H9 (cell line): ENCODE results near the gene RABGEF1. TPM values are rescaled to one million over a fixed set of nuclear protein-coding genes. Genes with fewer than 3 reads are reported as not detected.

Experiments used
- DNase-seq: peaks from one replicate; pipeline ENCODE4 v3.0.0-alpha.2; 2017
- H2AFZ ChIP-seq: one replicate; pipeline ENCODE4 v1.6.1; 2013; ENCODE audit warnings: mild to moderate bottlenecking, low read length, control low read depth, moderate library complexity
- H2AK5ac ChIP-seq: 2 replicates; pipeline ENCODE4 v1.6.1; 2013; ENCODE audit warnings: low read length, control low read depth, mixed read lengths; ENCODE audit not compliant: insufficient read length
- H2BK120ac ChIP-seq: one replicate; pipeline ENCODE4 v1.6.1; 2013; ENCODE audit warnings: low read depth, mild to moderate bottlenecking, low read length, control low read depth, inconsistent platforms; ENCODE audit not compliant: poor library complexity, severe bottlenecking
- H2BK12ac ChIP-seq: 2 replicates; pipeline ENCODE4 v1.6.1; 2013; ENCODE audit warnings: low read length, control low read depth, mixed read lengths, low read depth; ENCODE audit not compliant: insufficient read length
- H2BK15ac ChIP-seq: 2 replicates; pipeline ENCODE4 v1.6.1; 2013; ENCODE audit warnings: low read depth, low read length, control low read depth
- H2BK20ac ChIP-seq: one replicate; pipeline ENCODE4 v1.6.1; 2013; ENCODE audit warnings: low read depth, mild to moderate bottlenecking, low read length, control low read depth, inconsistent platforms; ENCODE audit not compliant: poor library complexity, severe bottlenecking
- H2BK5ac ChIP-seq: 2 replicates; pipeline ENCODE4 v1.6.1; 2013; ENCODE audit warnings: low read length, control low read depth, mixed read lengths; ENCODE audit not compliant: insufficient read length
- H3K14ac ChIP-seq: 2 replicates; pipeline ENCODE4 v1.6.1; 2013; ENCODE audit warnings: low read length, control low read depth; ENCODE audit not compliant: insufficient read depth
- H3K18ac ChIP-seq: 2 replicates; pipeline ENCODE4 v1.6.1; 2013; ENCODE audit warnings: low read depth, mild to moderate bottlenecking, mixed read lengths, low read length, control low read depth; ENCODE audit not compliant: insufficient read length
- H3K23ac ChIP-seq: 2 replicates; pipeline ENCODE4 v1.6.1; 2013; ENCODE audit warnings: low read length, control low read depth, mixed read lengths, low read depth; ENCODE audit not compliant: insufficient read length
- H3K23me2 ChIP-seq: 2 replicates; pipeline ENCODE4 v1.6.1; 2013; ENCODE audit warnings: low read depth, mild to moderate bottlenecking, mixed read lengths, low read length, control low read depth; ENCODE audit not compliant: insufficient read length, poor library complexity, severe bottlenecking
- H3K27ac ChIP-seq: 2 replicates; pipeline ENCODE4 v1.5.1; 2013; ENCODE audit warnings: low read length, control low read depth, mixed read lengths, low read depth; ENCODE audit not compliant: insufficient read length
- H3K27me3 ChIP-seq: 2 replicates; pipeline ENCODE4 v1.6.1; 2013; ENCODE audit warnings: low read length, control low read depth, inconsistent platforms; ENCODE audit not compliant: insufficient read depth
- H3K4ac ChIP-seq: 2 replicates; pipeline ENCODE4 v1.6.1; 2013; ENCODE audit warnings: low read depth, mild to moderate bottlenecking, control low read depth, inconsistent platforms, low read length, moderate library complexity
- H3K4me1 ChIP-seq: 2 replicates; pipeline ENCODE4 v1.6.1; 2013; ENCODE audit warnings: low read length, control low read depth, inconsistent platforms; ENCODE audit not compliant: insufficient read depth
- H3K4me2 ChIP-seq: 2 replicates; pipeline ENCODE4 v1.6.1; 2013; ENCODE audit warnings: low read length, control low read depth, mixed read lengths; ENCODE audit not compliant: insufficient read length, insufficient read depth
- H3K56ac ChIP-seq: 2 replicates; pipeline ENCODE4 v1.6.1; 2013; ENCODE audit warnings: low read depth, mild to moderate bottlenecking, mixed read lengths, low read length, control low read depth; ENCODE audit not compliant: insufficient read length
- H3K79me1 ChIP-seq: 2 replicates; pipeline ENCODE4 v1.6.1; 2013; ENCODE audit warnings: low read depth, mild to moderate bottlenecking, moderate library complexity, low read length, control low read depth, inconsistent platforms; ENCODE audit not compliant: insufficient read depth, poor library complexity, severe bottlenecking
- H3K79me2 ChIP-seq: 2 replicates; pipeline ENCODE4 v1.6.1; 2013; ENCODE audit warnings: low read length, control low read depth, inconsistent platforms; ENCODE audit not compliant: insufficient read depth
- H3K9ac ChIP-seq: 2 replicates; pipeline ENCODE4 v1.6.1; 2013; ENCODE audit warnings: low read length, control low read depth, mixed read lengths; ENCODE audit not compliant: insufficient read length; ENCODE audit errors: extremely low read depth
- H3K9me3 ChIP-seq: one replicate; pipeline ENCODE4 v1.6.1; 2013; ENCODE audit warnings: low read depth, low read length, inconsistent platforms; ENCODE audit not compliant: control insufficient read depth
- H3T11ph ChIP-seq: one replicate; pipeline ENCODE4 v1.6.1; 2013; ENCODE audit warnings: mild to moderate bottlenecking, low read length, control low read depth, inconsistent platforms
- H4K20me1 ChIP-seq: one replicate; pipeline ENCODE4 v1.6.1; 2013; ENCODE audit not compliant: control insufficient read depth, insufficient read length, insufficient read depth
- H4K5ac ChIP-seq: 2 replicates; pipeline ENCODE4 v1.6.1; 2013; ENCODE audit warnings: low read depth, mild to moderate bottlenecking, mixed read lengths, low read length, control low read depth; ENCODE audit not compliant: insufficient read length
- H4K8ac ChIP-seq: replicated peaks from 2 replicates; pipeline ENCODE4 v1.6.1; 2013; ENCODE audit warnings: low read length, control low read depth, mixed read lengths, low read depth; ENCODE audit not compliant: insufficient read length
- H4K91ac ChIP-seq: 2 replicates; pipeline ENCODE4 v1.6.1; 2013; ENCODE audit warnings: low read depth, mild to moderate bottlenecking, moderate library complexity, mixed read lengths, low read length, control low read depth; ENCODE audit not compliant: insufficient read length
- H3K27ac Mint-ChIP-seq, 3 experiments: 2 replicates in 2 of 3; 3 replicates in 1 of 3; pipeline ENCODE4 v1.8.0; 2020 to 2021; ENCODE audit warnings: mixed read lengths in 3 of 3, mild to moderate bottlenecking in 1 of 3, moderate library complexity in 1 of 3
- H3K27me3 Mint-ChIP-seq: 2 replicates; pipeline ENCODE4 v1.8.0; 2021; ENCODE audit warnings: low read depth, mild to moderate bottlenecking, moderate library complexity, mixed read lengths
- H3K36me3 Mint-ChIP-seq, 3 experiments: 2 replicates in 2 of 3; 3 replicates in 1 of 3; pipeline ENCODE4 v1.8.0; 2020 to 2021; ENCODE audit warnings: low read depth in 3 of 3, mixed read lengths in 3 of 3; ENCODE audit not compliant: insufficient read depth in 1 of 3
- H3K4me1 Mint-ChIP-seq, 2 experiments: 2 replicates each; pipeline ENCODE4 v1.8.0; 2020; ENCODE audit warnings: mixed read lengths in 2 of 2
- H3K4me3 Mint-ChIP-seq, 2 experiments: 2 replicates in 1 of 2; 3 replicates in 1 of 2; pipeline ENCODE4 v1.8.0; 2020 to 2021; ENCODE audit warnings: mild to moderate bottlenecking in 2 of 2, mixed read lengths in 2 of 2, moderate library complexity in 1 of 2
- H3K9me3 Mint-ChIP-seq, 2 experiments: 2 replicates in 1 of 2; 3 replicates in 1 of 2; pipeline ENCODE4 v1.8.0; 2020; ENCODE audit warnings: mild to moderate bottlenecking in 2 of 2, mixed read lengths in 2 of 2, moderate library complexity in 1 of 2
- CTCF ChIP-seq: fragments of 200-600 bp; sonication (generic); conservative IDR thresholded peaks from 3 replicates; pipeline ENCODE4 v1.8.0; 2021; ENCODE audit warnings: antibody characterized with exemption, mild to moderate bottlenecking
- WGBS: extraction: QIAGEN DNeasy Blood & Tissue Kit; methylation state at CpG from one replicate; pipeline ENCODE4 v1.1.7; 2013; ENCODE audit warnings: missing lambda C conversion rate, low lambda C conversion rate, mixed read lengths; ENCODE audit not compliant: insufficient read length; ENCODE audit errors: extremely low coverage; 5-methylcytosine and 5-hydroxymethylcytosine counted together
- total RNA-seq: library from RNA; stranded (reverse); gene quantifications from 2 replicates; pipeline ENCODE4 v1.2.1, GENCODE V29; 2021

Gene RABGEF1
- total RNA-seq, 1 experiment from 2014 or later, result 17.3 TPM

GRCh38 chr7:66735154-66735553 is 5.4 kb upstream of the RABGEF1 start:
- WGBS, result no CpG with 5 or more reads among the region's 3 CpGs
- Histone ChIP-seq H3K27ac (no peak overlapping the region), H3K27me3 (no peaks in the 10 kb centered on the region), H3K4ac (no peak overlapping the region), H4K91ac (no peak overlapping the region), H3K14ac (no peak overlapping the region), H3K9ac (no peak overlapping the region), H3K9me3 (no peaks in the 10 kb centered on the region), H3K23me2 (no peaks in the 10 kb centered on the region), H2BK12ac (no peak overlapping the region), H2AK5ac (no peak overlapping the region), H3K56ac (no peak overlapping the region), H2BK120ac (no peak overlapping the region), H3K23ac (no peak overlapping the region), H4K8ac (no peak overlapping the region), H2AFZ (no peak overlapping the region), H3K18ac (no peak overlapping the region), H3K4me2 (no peak overlapping the region), H4K5ac (no peak overlapping the region), H3K79me2 (no peaks in the 10 kb centered on the region), H4K20me1 (no peaks in the 10 kb centered on the region), H2BK5ac (no peak overlapping the region), H3T11ph (no peak overlapping the region), H2BK20ac (no peak overlapping the region), H3K4me1 (no peaks in the 10 kb centered on the region; the same call in 1 of the 2 replicates), H3K79me1 (no peaks in the 10 kb centered on the region), H2BK15ac (no peak overlapping the region)
- no peak for TF ChIP-seq CTCF
- H3K27ac Mint-ChIP-seq, result no peak overlapping the region
- H3K36me3 Mint-ChIP-seq, result peaks cover 19 to 27% (median 27%) of the 10 kb centered on the region in 3 experiments
- peaks cover 6 to 10% of the 10 kb centered on the region in 2 experiments; a peak in 3 of 4 replicates for H3K4me1 Mint-ChIP-seq
- no peak for DNase-seq
- H3K9me3 Mint-ChIP-seq, result peaks cover 14 to 20% of the 10 kb centered on the region in 2 experiments
- H3K4me3 Mint-ChIP-seq, result no peak overlapping the region
- H3K27me3 Mint-ChIP-seq, result peaks cover 2% of the 10 kb centered on the region
